Smooth muscle cell (in vitro differentiated cells): ENCODE measurements around the gene WRAP53. TPM values are rescaled to one million over a fixed set of nuclear protein-coding genes. Genes with fewer than 3 reads are reported as not detected.
A peak's percentile ranks its signal among the peaks of the same experiment; 100 is the strongest.
"Not testable (repeated sequence)": the region's sequence is repeated elsewhere in the genome, so short reads cannot be mapped to it uniquely, and the experiment has no call there.

ENCODE experiments used
- DNase-seq: peaks from one replicate; lab custom pipeline; 2025; ENCODE audit not compliant: unreplicated experiment; lab: John Stamatoyannopoulos, UW
- H2AFZ ChIP-seq: fragments of 200-600 bp; sonication (generic); 2 replicates; pipeline ENCODE4 v1.6.0; 2016; ENCODE audit warnings: antibody characterized with exemption, low read depth, mild to moderate bottlenecking
- H3F3A ChIP-seq: fragments of 200-600 bp; sonication (generic); 2 replicates; pipeline ENCODE4 v1.6.0; 2017; ENCODE audit warnings: antibody characterized with exemption, low read depth
- H3K27ac ChIP-seq: fragments of 200-600 bp; sonication (generic); 2 replicates; pipeline ENCODE4 v1.5.1; 2016; ENCODE audit warnings: low read depth, mild to moderate bottlenecking
- H3K27me3 ChIP-seq: fragments of 200-600 bp; sonication (generic); 2 replicates; pipeline ENCODE4 v1.6.1; 2016; ENCODE audit warnings: low read depth, mild to moderate bottlenecking
- H3K36me3 ChIP-seq: fragments of 200-600 bp; sonication (generic); 2 replicates; pipeline ENCODE4 v1.5.1; 2016; ENCODE audit warnings: low read depth
- H3K4me1 ChIP-seq: fragments of 200-600 bp; sonication (generic); 2 replicates; pipeline ENCODE4 v1.5.1; 2016; ENCODE audit warnings: low read depth
- H3K4me2 ChIP-seq: fragments of 200-600 bp; sonication (generic); 2 replicates; pipeline ENCODE4 v1.6.0; 2016; ENCODE audit warnings: mild to moderate bottlenecking
- H3K4me3 ChIP-seq: fragments of 200-600 bp; sonication (generic); 2 replicates; pipeline ENCODE4 v1.5.1; 2016; ENCODE audit warnings: mild to moderate bottlenecking
- H3K79me2 ChIP-seq: fragments of 200-600 bp; sonication (generic); 2 replicates; pipeline ENCODE4 v1.6.0; 2016; ENCODE audit warnings: low read depth, mild to moderate bottlenecking
- H3K9ac ChIP-seq: fragments of 200-600 bp; sonication (generic); 2 replicates; pipeline ENCODE4 v1.6.0; 2016; ENCODE audit warnings: low read depth
- H3K9me3 ChIP-seq: fragments of 200-600 bp; sonication (generic); replicated peaks from 2 replicates; pipeline ENCODE4 v1.5.1; 2016; ENCODE audit warnings: low read depth
- H4K20me1 ChIP-seq: fragments of 200-600 bp; sonication (generic); 2 replicates; pipeline ENCODE4 v1.6.0; 2016; ENCODE audit warnings: low read depth
- CTCF ChIP-seq: fragments of 200-600 bp; sonication (generic); IDR thresholded peaks from 2 replicates; pipeline ENCODE4 v1.5.1; 2017; ENCODE audit warnings: borderline replicate concordance, mild to moderate bottlenecking, antibody characterized with exemption; ENCODE audit not compliant: insufficient read depth, poor library complexity, severe bottlenecking
- WGBS: methylation state at CpG from one replicate; pipeline ENCODE4 v1.1.7; 2016; ENCODE audit warnings: low lambda C conversion rate; 5-methylcytosine and 5-hydroxymethylcytosine counted together
- polyA plus RNA-seq: library from polyadenylated mRNA; unstranded; fragments of >200 nt; fragmentation: Nextera tagmentation; extraction: Ambion mirVana; gene quantifications from 2 replicates; pipeline ENCODE4 v1.2.1, GENCODE V29; 2016
- total RNA-seq: library from RNA; depleted of rRNA; stranded (reverse); fragments of >200 nt; gene quantifications from 2 replicates; pipeline ENCODE4 v1.2.3, GENCODE V29; 2014

WRAP53 gene
- total RNA-seq: 8.2 and 8.9 TPM in 2 replicates
- polyA plus RNA-seq: 17.1 and 18.9 TPM in 2 replicates

- DNase-seq: peak; percentile 91
- H3K27me3 ChIP-seq: no peaks in the 10 kb centered on the region
- peak within 1 kb of the TSS; percentile 98 for H3K27ac ChIP-seq
- peak; percentile 99 for TF ChIP-seq CTCF
- WGBS: under 1% methylated on average over 51 of the region's 51 CpGs
- peaks cover 19% of the 10 kb centered on the region for H3F3A ChIP-seq
- peaks cover 5% of the 10 kb centered on the region for H4K20me1 ChIP-seq
- H3K4me2 ChIP-seq: peak within 1 kb of the TSS; percentile 95
- peak within 1 kb of the TSS; percentile 98 for H3K9ac ChIP-seq
- no peaks in the 10 kb centered on the region for H3K36me3 ChIP-seq
- peaks cover 23% of the 10 kb centered on the region for H3K4me1 ChIP-seq
- no peaks in the 10 kb centered on the region for H3K9me3 ChIP-seq
- H3K79me2 ChIP-seq: peaks cover 28% of the 10 kb centered on the region
- H3K4me3 ChIP-seq: peak within 1 kb of the TSS; percentile 91
- H2AFZ ChIP-seq: peak within 1 kb of the TSS; percentile 93
These were observed at the start of gene WRAP53 for GRCh38 chr17:7687908-7688807. Gene WRAP53 (plus strand): TSS chr17:7688477. CDS start chr17:7688649, 172 bp downstream.

- H3K9ac ChIP-seq: no peak overlapping the region
These were observed 47.5 kb upstream of the WRAP53 start for GRCh38 chr17:7640783-7641182.

GRCh38 chr17:7641635-7642034 is 46.6 kb upstream of the WRAP53 start:
- H3K4me2 ChIP-seq, H3K4me3 ChIP-seq, H3K4me1 ChIP-seq, H3K27ac ChIP-seq, H3K27me3 ChIP-seq, DNase-seq, H3K36me3 ChIP-seq, H2AFZ ChIP-seq, H3K79me2 ChIP-seq, H3F3A ChIP-seq, H4K20me1 ChIP-seq, H3K9me3 ChIP-seq, H3K9ac ChIP-seq: not testable (repeated sequence)
- whole genome bisulfite sequencing: 49% methylated on average over 7 of the region's 7 CpGs

More at GRCh38 chr17:7640783-7641182, 47.5 kb upstream of the WRAP53 start:
- no peak overlapping the region for H2AFZ ChIP-seq
- H3K4me1 ChIP-seq: no peaks in the 10 kb centered on the region
- no peak overlapping the region for H3K4me3 ChIP-seq
- 97% methylated on average over 23 of the region's 26 CpGs for WGBS
- H3K27ac ChIP-seq: no peak overlapping the region
- no peaks in the 10 kb centered on the region for H3K9me3 ChIP-seq
- no peak for DNase-seq
- no peak for TF ChIP-seq CTCF
- no peaks in the 10 kb centered on the region for H3K27me3 ChIP-seq
- no peaks in the 10 kb centered on the region for H3K79me2 ChIP-seq
- no peaks in the 10 kb centered on the region for H3K36me3 ChIP-seq
- H4K20me1 ChIP-seq: no peaks in the 10 kb centered on the region
- H3K4me2 ChIP-seq: no peak overlapping the region
- H3F3A ChIP-seq: no peaks in the 10 kb centered on the region

GRCh38 chr17:7644775-7645174 is 43.5 kb upstream of the WRAP53 start:
- no peak overlapping the region for H3K27ac ChIP-seq
- no peak overlapping the region for H2AFZ ChIP-seq
- H3K79me2 ChIP-seq: no peaks in the 10 kb centered on the region
- H3K27me3 ChIP-seq: no peaks in the 10 kb centered on the region
- no peaks in the 10 kb centered on the region for H3F3A ChIP-seq
- DNase-seq: no peak
- H3K36me3 ChIP-seq: no peaks in the 10 kb centered on the region
- no peak overlapping the region for H3K4me3 ChIP-seq
- no peak overlapping the region for H3K4me2 ChIP-seq
- H3K9ac ChIP-seq: no peak overlapping the region
- 93% methylated on average over 4 of the region's 4 CpGs for WGBS
- H4K20me1 ChIP-seq: no peaks in the 10 kb centered on the region
- no peak for TF ChIP-seq CTCF
- no peaks in the 10 kb centered on the region for H3K4me1 ChIP-seq
- H3K9me3 ChIP-seq: no peaks in the 10 kb centered on the region
